ENCODE measurements around the gene CSNK1A1L. TPM values are rescaled to one million over a fixed set of nuclear protein-coding genes. Genes with fewer than 3 reads are reported as not detected.

The CSNK1A1L gene
- total RNA-seq, 1 donor from 2014 or later, result not detected

DNA sequence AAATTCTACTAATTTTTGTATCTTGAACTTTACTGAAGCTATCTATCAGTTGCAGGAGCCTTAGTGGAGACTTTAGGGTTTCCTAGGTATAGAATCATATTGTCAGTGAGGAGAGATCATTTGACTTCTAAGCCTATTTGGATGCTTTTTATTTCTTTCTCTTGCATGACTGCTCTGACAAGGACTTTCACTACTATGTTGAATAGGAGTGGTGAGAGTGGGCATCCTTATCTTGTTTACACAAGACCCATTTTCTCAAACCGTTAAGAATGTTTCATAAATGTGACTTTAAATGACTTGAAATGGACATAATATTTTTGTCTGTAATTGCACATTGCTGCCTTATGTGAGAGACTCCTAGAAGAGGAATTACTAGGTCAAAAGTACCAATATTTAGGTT, 17.9 kb upstream of the CSNK1A1L start:
- TF ChIP-seq CTCF (IDR thresholded peaks at IDR 0.05; ENCODE audit: insufficient read depth, low read length, severe bottlenecking), result no peak

GRCh38 chr13:37118016-37118415, 12.6 kb upstream of the CSNK1A1L start:
- Histone ChIP-seq H3K36me3 (ENCODE audit: control insufficient read depth, insufficient read depth, low read length) (no peaks in the 10 kb centered on the region), H3K27me3 (ENCODE audit: control insufficient read depth, insufficient read depth, low read length) (no peaks in the 10 kb centered on the region), H3K4me3 (ENCODE audit: low read depth, low read length) (no peak overlapping the region)
- no peak for TF ChIP-seq CTCF (IDR thresholded peaks at IDR 0.05; ENCODE audit: insufficient read depth, low read length, severe bottlenecking)
- DNase-seq (ENCODE audit: low read depth) (no peak), FAIRE-seq (no peak)

More for the DNA sequence above, 17.9 kb upstream of the CSNK1A1L start:
- Histone ChIP-seq H3K27me3 (ENCODE audit: control insufficient read depth, insufficient read depth, low read length) (no peaks in the 10 kb centered on the region), H3K36me3 (ENCODE audit: control insufficient read depth, insufficient read depth, low read length) (no peaks in the 10 kb centered on the region), H3K4me3 (ENCODE audit: low read depth, low read length) (no peak overlapping the region)
- DNase-seq (ENCODE audit: low read depth), result no peak
- no peak for FAIRE-seq

DNA sequence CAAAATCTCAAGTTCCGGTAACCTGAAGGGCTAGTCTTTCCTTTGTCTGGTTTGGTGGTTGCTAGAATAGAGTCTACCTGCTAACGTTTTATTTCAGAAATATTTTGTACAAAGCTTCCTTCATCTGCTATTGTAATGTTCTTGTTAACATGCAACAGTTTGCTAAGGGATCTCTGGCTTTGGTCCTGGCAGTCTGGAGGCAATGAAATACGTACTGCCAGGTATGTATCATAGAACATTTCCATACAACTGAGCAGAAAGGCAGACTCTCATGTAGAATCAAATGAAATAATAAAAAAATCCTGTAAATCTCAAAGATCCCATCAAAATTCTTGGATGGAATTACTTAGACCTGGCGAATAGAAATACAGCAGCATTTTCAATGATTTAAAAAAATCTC, 8.8 kb upstream of the CSNK1A1L start:
- FAIRE-seq (no peak), DNase-seq (ENCODE audit: low read depth) (no peak)
- Histone ChIP-seq H3K36me3 (ENCODE audit: control insufficient read depth, insufficient read depth, low read length) (no peaks in the 10 kb centered on the region), H3K4me3 (ENCODE audit: low read depth, low read length) (no peak overlapping the region), H3K27me3 (ENCODE audit: control insufficient read depth, insufficient read depth, low read length) (no peaks in the 10 kb centered on the region)
- no peak for TF ChIP-seq CTCF (IDR thresholded peaks at IDR 0.05; ENCODE audit: insufficient read depth, low read length, severe bottlenecking)

- DNase-seq (ENCODE audit: low read depth), result no peak
- TF ChIP-seq CTCF (IDR thresholded peaks at IDR 0.05; ENCODE audit: insufficient read depth, low read length, severe bottlenecking), result no peak
- Histone ChIP-seq H3K36me3 (ENCODE audit: control insufficient read depth, insufficient read depth, low read length) (no peaks in the 10 kb centered on the region), H3K27me3 (ENCODE audit: control insufficient read depth, insufficient read depth, low read length) (no peaks in the 10 kb centered on the region), H3K4me3 (ENCODE audit: low read depth, low read length) (no peak overlapping the region)
- FAIRE-seq, result no peak
Observed at GRCh38 chr13:37113534-37113933, 8.1 kb upstream of the CSNK1A1L start.

- Histone ChIP-seq H3K27me3 (ENCODE audit: control insufficient read depth, insufficient read depth, low read length) (no peaks in the 10 kb centered on the region), H3K4me3 (ENCODE audit: low read depth, low read length) (no peak overlapping the region), H3K36me3 (ENCODE audit: control insufficient read depth, insufficient read depth, low read length) (no peaks in the 10 kb centered on the region)
- DNase-seq (ENCODE audit: low read depth) (peak; percentile 45), FAIRE-seq (no peak)
- TF ChIP-seq CTCF (IDR thresholded peaks at IDR 0.05; ENCODE audit: insufficient read depth, low read length, severe bottlenecking), result peak; percentile 56
Observed at GRCh38 chr13:37109051-37109678, 3.7 kb upstream of the CSNK1A1L start.

DNA sequence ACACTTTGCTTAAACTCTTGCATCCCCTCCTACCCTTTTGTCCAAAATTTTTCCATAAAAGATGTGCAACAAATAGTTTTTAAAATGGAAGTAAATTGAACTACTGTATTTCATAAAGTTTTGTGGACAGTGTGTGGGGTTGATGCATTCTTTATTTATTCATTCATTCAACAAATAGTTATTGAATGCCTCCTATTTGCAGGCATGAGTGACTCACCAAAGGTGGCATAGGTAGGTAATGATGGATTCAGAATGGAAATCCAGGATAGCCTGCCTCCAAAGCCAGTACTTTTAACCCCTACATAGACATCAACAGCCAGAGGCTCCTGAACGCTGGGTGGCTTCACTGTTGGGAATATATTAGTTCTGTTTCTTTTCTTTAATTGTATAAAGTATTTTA, 2.4 kb upstream of the CSNK1A1L start:
- no peaks in the 10 kb centered on the region for H3K27me3 ChIP-seq (ENCODE audit: control insufficient read depth, insufficient read depth, low read length)
- no peak for FAIRE-seq
- DNase-seq (ENCODE audit: low read depth), result peak; percentile 58

More for the DNA sequence above, 2.4 kb upstream of the CSNK1A1L start:
- no peak for TF ChIP-seq CTCF (IDR thresholded peaks at IDR 0.05; ENCODE audit: insufficient read depth, low read length, severe bottlenecking)
- H3K4me3 ChIP-seq (ENCODE audit: low read depth, low read length), result no peak overlapping the region
- H3K36me3 ChIP-seq (ENCODE audit: control insufficient read depth, insufficient read depth, low read length), result no peaks in the 10 kb centered on the region

Data from bronchial epithelial cell (primary cell).